Measurements from ENCODE around the gene KANSL3.
"Not testable (repeated sequence)": the region's sequence is repeated elsewhere in the genome, so short reads cannot be mapped to it uniquely, and the experiment has no call there.

Gene KANSL3

DNA sequence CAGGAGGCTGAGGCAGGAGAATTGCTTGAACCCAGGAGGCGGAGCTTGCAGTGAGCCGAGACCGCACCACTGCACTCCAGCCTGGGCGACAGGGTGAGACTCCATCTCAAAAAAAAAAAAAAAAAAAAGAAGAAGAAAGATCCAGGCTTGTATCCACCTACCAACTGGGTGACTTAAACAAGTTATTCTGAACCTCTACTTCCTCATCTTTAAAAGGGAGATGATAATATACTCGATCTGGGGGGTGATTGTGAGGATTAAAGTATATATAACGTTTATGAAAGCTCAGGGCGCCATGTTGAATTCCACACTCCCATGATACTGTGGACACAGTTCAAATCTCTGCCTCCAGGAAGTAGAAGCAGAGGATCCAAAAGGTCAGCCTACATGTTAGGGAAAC, 16.7 kb upstream of the KANSL3 start:
- DNase-seq (ENCODE audit: low read depth): not testable (repeated sequence)

DNA sequence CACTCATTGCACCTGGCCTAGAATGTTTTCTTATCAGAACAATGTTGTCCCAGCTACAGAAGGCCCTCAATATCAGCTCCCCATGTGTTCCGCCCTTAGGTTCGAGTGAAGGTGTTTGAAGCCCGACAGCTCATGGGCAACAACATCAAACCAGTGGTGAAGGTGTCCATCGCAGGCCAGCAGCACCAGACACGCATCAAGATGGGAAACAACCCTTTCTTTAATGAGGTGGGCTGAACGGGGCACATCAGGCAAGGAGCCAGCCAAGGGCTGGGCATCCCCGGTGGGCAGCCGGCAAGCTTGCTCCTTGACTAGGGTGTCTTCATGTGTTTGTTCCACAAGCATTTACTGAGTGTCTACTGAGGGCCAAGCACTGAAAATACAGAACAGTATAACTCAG, 13.7 kb upstream of the KANSL3 start:
- DNase-seq (ENCODE audit: low read depth): no peak

DNA sequence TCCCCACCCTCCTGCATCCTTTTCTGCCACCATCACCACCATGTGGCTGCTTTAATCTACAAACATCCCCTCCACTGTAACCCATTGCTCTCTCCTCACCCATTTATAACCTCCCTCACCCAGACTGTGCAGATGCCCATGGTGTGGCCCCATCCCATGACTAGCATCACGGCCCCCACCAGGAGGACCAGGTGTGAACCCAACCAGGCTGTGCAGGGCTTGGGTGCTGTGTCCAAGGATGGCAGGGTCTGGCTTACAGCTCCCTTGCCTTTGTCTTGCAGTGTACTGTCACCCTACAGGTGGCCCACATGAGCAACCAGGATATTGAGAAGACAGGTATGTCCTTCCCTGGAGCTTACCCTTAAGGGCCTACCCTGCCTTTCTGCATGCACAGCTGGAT, 11.2 kb upstream of the KANSL3 start:
- no peak for DNase-seq (ENCODE audit: low read depth)

DNA sequence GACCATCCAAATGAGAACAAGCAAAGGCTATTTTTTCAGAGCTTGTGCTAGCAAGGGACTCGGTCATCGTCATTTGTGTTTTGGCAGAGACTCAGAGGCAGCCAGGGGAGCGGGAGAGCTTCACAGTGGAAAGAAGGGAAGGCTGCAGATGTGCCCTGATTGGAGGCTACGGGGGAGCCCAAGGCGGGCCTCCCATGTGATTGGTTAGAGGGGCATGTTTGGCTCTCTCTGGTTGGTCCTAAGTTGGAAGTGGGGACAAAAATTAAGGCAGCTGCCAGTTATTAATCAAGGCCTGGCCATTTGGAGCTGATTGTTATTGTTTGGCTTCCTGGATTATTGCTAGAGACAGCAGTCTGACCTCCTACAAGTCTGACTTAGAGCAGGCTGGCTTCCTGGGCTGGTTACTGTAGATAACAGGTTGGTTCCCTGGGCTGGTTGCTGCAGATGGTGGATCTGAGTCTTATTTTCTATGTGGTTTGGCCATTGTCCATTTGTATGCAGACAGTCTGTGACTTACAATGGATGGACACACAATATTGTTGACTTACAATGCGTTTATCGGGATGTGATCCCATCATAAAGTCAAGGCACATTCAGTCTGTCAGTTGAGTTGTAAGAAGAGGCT, 10.3 kb upstream of the KANSL3 start:
- no peak for DNase-seq (ENCODE audit: low read depth)

DNA sequence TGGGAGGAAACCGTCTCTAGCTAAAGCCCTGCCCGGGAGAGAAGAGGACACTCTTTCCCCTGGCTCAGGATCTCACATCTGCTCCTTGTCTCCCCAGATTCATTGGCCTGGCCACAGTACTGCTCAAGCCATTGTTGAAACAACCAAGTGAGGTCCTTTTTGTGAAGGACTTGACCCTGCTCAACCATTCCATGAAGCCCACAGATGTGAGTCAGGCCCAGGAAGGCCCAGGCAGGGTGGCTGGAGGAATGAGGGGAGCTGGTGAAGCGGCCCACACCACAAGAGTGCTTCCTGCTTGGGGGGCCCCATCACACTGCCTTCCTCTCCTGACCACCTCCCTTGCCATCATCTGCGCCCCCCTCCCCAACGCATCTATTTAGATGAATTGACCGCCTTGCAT, 9.6 kb upstream of the KANSL3 start:
- no peak for DNase-seq (ENCODE audit: low read depth)

DNA sequence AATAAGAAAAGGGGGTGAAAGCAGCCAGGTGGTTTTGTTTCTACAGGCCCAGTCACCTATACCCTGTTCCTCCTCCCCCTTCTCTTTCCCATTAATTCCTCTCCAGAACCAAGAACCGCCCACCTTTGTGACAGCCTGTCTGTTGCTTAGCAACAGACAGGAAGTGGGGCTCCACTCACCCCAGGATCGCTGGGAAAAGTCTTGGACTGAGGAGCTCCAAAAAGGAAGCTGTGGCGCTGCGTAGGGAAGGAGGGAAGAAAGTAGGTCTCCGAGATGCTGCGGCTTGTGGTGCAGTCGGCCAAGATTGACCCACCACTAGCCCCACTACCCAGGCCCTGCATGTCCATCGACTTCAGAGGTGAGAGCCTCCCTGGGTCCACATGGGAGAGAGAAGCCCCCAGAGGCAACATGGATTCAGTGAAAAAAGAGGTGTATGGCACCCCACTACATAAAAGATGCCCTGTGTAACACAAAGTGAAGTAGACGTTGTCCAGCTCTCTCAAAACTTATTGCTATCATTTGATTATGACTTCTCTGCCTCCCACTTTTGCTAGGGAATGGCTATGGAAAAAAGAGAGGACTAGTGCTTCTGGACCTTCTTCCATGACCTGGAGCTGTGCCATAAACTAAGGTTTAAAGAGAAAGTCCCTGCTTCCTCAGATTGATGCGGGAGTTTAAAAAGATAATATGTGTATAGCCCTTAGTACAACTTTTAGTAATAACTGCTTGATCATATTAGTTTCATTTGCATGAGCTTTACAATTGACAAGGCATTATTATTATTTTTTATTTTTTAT, 4.7 kb upstream of the KANSL3 start, which contains the start of gene FER1L5:
FER1L5 (plus strand) TSS at position 201 of the 797 bp plus-strand sequence; CDS start at position 274, 73 bp downstream.
- no peak for DNase-seq (ENCODE audit: low read depth)

DNA sequence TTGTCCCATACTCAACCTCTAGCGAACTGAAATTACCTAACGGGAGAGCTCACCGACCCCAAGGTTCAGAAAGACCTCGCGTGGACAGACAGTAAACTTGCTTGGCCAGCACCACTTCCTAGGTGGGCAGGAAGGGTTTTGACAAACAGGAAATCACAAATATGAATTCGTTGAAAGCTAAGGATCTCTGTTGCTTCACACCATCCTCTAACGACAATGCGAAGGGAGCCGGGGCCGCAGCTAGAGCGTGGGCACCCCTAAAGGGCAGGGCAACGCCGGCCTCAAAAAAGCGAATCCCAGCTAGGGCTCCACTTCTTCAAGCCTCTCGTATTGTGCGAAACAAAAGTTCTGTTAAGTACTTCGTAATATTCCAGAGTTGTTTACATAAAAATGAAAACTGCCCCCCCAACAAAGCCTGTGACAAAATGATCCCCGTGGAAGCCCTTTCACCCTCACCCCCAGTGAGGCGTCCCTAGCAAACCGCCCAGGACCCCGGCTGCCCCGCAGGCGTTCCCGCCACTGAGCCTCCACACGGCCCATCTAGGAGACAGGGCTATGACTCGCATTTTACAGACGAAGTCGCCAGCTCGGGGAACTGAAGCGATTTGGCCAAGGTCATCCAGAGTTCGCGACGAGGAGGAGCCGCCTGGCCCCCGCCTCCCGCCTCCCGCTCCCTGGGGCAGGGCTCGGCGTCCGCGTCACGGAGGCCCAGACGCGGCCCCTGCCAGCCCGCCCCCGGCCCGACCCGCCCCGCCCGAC, 548 bp downstream of the KANSL3 start:
- DNase-seq (ENCODE audit: low read depth): peak; percentile 58

DNA sequence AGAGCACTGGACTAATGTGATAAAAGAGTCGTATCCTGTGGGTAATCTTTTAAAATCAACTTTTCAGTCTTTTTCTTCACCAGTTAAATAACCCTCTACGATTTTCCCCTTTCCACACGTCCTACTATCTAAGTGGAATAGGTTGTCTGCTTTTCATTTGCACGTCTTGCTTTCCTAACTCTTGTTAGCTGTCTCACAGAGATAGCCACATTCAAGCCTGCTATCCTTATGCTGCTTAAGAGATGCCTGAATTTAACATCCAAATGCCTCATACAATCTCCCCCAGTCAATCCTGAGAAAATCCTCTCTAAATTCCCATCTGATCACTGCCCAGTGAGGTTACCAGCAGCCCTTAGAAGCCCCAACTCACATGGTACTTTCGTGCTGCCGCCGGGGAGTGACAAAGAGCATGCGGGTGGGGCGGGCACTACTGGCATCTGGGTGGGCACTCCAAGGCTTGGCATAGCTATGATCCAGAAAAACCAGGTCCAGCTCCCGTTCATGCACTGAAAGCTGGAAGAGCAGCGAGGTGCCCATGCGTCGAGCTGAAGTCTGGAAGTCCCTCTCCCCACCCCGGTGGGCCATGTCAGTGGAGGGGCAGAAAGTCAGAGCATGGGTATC, 1.5 kb downstream of the KANSL3 start:
- DNase-seq (ENCODE audit: low read depth): no peak

DNA sequence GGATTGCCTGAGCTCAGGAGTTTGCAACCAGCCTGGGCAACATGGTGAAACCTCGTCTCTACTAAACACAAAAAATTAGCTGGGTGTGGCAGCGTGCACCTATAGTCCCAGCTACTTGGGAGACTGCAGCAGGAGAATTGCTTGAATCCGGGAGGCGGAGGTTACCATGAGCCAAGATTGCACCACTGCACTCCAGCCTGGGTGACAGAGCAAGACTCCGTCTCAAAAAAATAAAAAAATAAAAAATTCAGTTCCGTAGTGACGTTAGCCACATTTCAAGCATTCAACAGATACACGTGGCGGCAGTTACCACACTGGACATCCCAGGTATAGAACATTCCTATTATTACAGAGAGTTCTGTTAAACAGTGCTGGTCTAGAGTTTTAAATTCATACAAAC, 4.5 kb downstream of the KANSL3 start:
- no peak for DNase-seq (ENCODE audit: low read depth)

DNA sequence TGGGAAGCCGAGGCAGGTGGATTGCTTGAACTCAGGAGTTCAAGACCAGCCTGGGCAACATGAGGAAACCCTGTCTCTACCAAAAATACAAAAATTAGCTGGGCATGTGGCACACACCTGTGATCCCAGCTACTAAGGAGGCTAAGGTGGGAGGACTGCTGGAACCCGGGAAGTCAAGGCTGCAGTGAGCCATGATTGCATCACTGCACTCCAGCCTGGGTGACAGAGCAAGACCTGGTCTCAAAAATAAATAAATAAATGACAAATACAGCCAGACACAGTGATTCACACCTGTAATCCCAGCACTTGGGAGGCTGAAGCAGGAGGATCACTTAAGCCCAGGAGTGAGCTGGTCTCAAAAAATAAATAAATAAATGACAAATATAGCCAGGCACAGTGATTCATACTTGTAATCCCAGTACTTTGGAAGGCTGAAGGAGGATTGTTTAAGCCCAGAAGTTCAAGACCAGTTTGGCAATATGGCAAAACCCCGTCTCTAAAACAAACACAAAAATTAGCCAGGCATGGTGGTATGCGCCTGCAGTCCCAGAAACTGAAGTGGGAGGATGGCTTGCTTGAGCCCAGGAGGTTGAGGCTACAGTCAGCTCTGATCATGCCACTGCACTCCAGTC, 6.2 kb downstream of the KANSL3 start:
- DNase-seq (ENCODE audit: low read depth): no peak

DNA sequence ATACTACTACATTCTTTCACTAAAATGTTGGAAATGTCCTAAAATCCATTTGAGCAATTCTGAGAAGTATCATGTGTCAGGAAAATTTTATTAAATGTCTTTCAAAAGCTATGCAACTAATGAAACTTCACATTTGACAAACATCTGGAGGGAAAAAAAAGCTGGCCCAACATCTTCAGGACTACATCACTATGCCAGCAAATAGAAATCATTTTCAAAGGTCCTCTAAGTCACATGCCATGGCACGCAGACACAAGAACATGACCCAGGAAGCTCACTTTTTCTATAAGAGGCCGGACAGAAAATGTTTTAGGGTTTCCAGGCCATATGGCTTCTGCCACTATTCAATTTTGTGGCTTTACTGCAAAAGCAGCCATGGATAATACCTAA, 11.6 kb downstream of the KANSL3 start:
- no peak for DNase-seq (ENCODE audit: low read depth)

DNA sequence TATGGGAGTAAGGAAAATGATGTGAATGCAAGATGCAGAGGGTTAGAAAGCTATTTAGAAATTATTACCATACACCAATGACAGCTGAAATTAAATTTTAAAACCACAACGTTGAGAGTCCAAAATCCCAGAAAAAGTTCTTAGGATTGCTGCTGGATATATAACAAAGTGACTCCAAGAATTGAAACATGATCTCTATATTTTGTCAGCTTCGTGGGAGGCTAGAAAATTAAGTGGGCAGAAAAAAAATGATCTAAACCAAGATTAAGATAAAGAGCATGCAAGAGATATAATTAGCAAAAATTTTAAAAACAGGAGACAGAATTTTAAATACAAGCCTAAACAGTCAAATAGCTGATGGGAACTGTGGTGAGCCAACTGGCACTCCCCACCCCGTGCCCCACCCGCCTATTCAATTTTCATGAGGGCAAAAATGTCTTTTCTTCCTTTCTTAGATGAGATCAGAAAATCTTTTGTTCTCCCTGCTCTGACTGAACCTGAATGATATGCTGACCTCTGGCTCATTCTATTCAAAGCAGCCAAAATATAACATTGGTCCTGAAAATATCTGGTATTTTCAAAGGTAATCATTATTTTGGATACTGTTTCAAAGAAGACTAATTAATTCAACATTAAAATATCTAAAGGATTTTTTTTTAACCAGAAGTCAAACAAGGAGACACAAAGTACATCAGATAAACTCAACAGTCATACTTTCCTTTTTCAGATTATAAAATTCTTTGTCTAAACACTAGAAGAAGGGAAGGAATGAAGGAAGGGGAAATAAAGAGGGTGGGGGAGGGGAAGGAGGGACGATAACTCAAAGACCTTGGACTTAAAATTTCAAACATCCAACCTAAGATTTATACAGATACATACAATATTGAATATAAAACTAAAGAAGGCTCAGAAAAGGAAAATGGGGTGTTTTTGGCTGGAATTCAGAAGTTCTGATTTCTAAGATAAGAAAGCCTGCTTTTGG, 12.2 kb downstream of the KANSL3 start:
- no peak for DNase-seq (ENCODE audit: low read depth)

DNA sequence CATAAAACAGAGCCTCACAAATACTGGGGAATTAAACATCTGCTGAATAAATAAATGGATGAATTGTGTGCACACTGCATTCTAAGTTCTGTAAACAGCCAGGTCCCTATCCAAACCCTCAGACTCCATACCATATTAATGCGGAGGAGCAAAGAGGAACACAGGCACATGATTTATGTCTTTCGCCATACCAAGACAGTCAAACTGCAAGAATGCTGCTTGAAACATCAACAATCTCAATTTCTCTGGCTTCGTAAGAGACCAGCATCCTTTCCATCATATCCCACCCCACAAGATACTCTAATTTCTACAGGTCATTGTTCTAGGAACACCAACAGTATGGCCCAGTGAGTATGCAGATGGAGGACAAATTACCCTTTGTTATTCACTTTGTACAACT, 15.0 kb downstream of the KANSL3 start:
- no peak for DNase-seq (ENCODE audit: low read depth)

DNA sequence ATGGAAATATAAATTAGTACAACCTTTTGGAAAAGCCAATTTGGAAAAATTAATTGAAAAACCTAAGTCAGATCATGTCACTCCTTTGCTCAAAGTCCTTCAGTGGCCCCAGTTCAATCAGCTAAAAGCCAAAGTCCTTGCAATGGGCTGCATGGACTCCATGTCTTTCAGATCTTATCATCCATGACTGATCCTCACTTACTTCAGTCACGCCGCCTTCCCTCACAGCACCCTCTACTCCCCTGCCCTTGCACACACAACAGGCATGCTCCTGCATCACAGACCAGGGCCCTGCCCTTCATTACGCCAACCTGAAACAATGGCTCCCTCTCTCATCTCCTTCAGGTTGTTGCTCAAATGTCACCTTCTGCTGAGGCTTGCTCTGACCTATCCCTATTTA, 15.6 kb downstream of the KANSL3 start:
- no peak for DNase-seq (ENCODE audit: low read depth)

DNA sequence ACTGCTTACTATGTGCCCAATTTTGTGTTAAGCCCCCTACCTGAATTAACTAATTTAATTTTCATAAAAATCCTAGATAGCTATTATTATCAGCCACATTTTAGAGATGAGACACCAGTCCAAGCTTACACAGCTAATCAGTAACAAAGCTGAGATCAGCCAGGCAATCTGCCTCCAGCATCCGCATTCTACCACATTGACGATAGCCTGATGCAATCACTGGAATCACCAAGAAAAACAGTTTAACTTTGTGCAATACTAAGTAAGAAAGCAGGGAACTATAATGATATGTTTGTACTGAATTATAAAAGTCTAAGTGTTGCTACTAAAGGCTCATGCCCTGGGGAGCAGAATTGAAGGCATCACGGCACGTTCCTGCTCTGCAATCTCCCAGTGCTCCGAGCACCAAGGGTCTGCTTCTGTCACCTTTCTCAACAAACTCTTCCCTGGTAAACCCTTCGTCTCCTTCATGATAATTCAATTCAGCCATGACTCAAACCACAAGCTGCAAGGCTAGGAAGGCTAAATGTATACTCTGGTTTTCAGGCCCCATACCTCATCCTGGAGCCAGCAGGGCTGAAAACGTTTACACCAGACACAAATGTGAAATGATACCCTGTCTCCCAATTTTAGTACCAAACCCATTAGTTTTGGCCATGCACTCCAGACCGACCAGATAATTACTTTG, 19.4 kb downstream of the KANSL3 start:
- no peak for DNase-seq (ENCODE audit: low read depth)

DNA sequence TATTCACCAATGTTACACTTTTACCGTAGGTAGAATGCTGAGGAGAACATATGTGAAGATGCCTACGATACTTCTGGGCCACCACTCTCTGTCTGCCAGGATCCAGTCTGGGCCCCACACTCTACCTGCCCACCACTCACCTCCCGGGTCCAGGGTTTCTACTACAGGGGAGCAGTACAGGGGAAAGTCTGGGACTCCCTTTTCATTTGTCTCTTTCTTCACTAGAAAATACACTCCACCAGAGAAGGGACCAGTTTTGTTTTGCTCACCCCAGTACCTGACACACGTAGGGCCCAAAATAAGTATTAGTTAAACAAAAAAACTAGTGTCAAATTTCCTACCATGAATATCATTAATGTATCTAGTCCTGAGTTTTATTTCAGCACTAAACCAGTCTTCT, 21.1 kb downstream of the KANSL3 start:
- no peak for DNase-seq (ENCODE audit: low read depth)

DNA sequence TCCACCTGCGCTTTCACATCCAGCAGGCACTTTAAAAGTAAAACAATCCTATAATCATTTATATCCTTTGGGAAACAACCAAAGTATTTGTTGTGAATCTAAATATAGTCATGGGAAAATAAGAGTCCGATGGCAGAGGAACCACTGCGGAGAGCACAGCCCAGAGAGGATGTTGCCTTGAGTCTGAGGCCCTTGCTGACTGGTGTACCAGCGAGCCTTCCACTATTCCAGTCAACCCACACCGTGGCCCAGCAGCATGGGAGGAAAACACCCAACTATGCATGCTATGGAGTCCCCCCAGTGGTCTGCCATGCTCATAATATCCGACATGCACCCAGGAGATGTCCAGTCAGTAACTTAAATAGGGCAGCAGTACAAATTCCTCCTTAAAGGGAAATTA, 21.6 kb downstream of the KANSL3 start:
- no peak for DNase-seq (ENCODE audit: low read depth)

DNA sequence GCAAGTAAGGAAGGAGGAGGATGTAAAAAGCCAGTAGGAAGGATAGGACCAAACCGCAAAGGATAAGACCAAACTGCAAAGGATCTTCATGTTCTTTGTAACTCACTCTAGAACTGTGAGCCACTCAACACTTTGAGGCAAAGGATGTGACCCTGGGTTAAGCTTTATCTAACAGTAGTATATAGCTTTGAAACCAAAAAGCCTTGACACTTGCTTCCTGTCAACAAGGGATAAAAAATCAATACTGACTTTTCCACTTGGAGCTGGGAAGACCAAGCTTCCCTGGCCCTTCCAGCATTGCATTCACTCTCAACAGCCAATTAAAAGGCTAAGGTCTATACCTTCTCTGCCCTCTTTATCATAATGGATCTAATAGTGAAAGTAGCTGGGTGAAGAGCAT, 22.0 kb downstream of the KANSL3 start:
- DNase-seq (ENCODE audit: low read depth): no peak

DNA sequence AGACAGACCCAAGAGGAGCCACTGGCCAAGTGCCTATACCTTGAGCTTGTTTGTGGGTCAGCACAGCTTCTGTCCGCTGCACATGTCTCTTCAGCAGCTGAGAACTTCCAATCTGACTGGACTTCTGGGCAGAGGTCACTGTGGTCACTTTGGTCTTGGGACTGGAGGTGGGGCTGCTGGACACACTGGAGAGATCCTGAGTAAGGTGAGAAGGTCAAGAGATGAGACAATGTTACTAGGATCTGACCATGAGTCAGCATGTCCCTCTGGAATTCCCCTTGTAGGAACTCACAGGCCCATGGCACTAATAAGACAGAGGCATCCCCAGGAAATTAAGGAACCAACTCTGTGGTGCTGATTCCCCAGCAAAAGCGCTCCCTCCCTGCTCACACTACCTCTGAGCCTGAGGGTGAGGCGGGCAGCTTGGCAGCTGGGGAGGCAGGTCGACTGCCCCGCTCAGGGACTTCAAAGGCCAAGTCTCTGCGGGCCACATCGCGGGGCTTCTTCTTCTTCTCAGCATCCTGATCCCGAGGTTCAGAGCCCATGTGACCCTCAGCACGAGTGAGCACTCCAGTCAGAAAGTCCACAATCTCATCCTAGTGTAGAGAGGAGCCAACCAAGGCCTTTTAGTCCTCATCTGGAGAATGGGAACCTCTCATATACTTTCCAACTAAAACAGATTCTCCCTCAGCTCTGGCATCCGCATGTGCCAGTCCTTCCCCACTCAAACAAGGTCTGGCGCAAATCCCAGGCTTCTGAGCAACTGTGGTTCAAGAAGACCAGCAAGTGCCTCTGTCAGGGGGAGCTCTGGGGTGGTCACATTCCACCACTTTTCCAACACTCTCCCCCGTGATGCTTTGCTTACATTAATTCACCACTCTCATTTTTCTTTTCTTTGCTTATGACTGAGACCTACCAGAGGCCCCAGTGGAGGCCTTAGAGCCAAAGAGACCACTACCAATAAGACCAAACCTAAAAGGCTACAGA, 29.4 kb downstream of the KANSL3 start:
- no peak for DNase-seq (ENCODE audit: low read depth)
